H9 (cell line): ENCODE results near the gene PCDH9. TPM values are rescaled to one million over a fixed set of nuclear protein-coding genes. Genes with fewer than 3 reads are reported as not detected.

Experiments
- DNase-seq: peaks from one replicate; pipeline ENCODE4 v3.0.0-alpha.2; 2017
- H2AFZ ChIP-seq: one replicate; pipeline ENCODE4 v1.6.1; 2013; ENCODE audit warnings: mild to moderate bottlenecking, low read length, control low read depth, moderate library complexity
- H2AK5ac ChIP-seq: 2 replicates; pipeline ENCODE4 v1.6.1; 2013; ENCODE audit warnings: low read length, control low read depth, mixed read lengths; ENCODE audit not compliant: insufficient read length
- H2BK120ac ChIP-seq: one replicate; pipeline ENCODE4 v1.6.1; 2013; ENCODE audit warnings: low read depth, mild to moderate bottlenecking, low read length, control low read depth, inconsistent platforms; ENCODE audit not compliant: poor library complexity, severe bottlenecking
- H2BK12ac ChIP-seq: 2 replicates; pipeline ENCODE4 v1.6.1; 2013; ENCODE audit warnings: low read length, control low read depth, mixed read lengths, low read depth; ENCODE audit not compliant: insufficient read length
- H2BK15ac ChIP-seq: 2 replicates; pipeline ENCODE4 v1.6.1; 2013; ENCODE audit warnings: low read depth, low read length, control low read depth
- H2BK20ac ChIP-seq: one replicate; pipeline ENCODE4 v1.6.1; 2013; ENCODE audit warnings: low read depth, mild to moderate bottlenecking, low read length, control low read depth, inconsistent platforms; ENCODE audit not compliant: poor library complexity, severe bottlenecking
- H2BK5ac ChIP-seq: 2 replicates; pipeline ENCODE4 v1.6.1; 2013; ENCODE audit warnings: low read length, control low read depth, mixed read lengths; ENCODE audit not compliant: insufficient read length
- H3K14ac ChIP-seq: 2 replicates; pipeline ENCODE4 v1.6.1; 2013; ENCODE audit warnings: low read length, control low read depth; ENCODE audit not compliant: insufficient read depth
- H3K18ac ChIP-seq: 2 replicates; pipeline ENCODE4 v1.6.1; 2013; ENCODE audit warnings: low read depth, mild to moderate bottlenecking, mixed read lengths, low read length, control low read depth; ENCODE audit not compliant: insufficient read length
- H3K23ac ChIP-seq: 2 replicates; pipeline ENCODE4 v1.6.1; 2013; ENCODE audit warnings: low read length, control low read depth, mixed read lengths, low read depth; ENCODE audit not compliant: insufficient read length
- H3K23me2 ChIP-seq: 2 replicates; pipeline ENCODE4 v1.6.1; 2013; ENCODE audit warnings: low read depth, mild to moderate bottlenecking, mixed read lengths, low read length, control low read depth; ENCODE audit not compliant: insufficient read length, poor library complexity, severe bottlenecking
- H3K27ac ChIP-seq: 2 replicates; pipeline ENCODE4 v1.5.1; 2013; ENCODE audit warnings: low read length, control low read depth, mixed read lengths, low read depth; ENCODE audit not compliant: insufficient read length
- H3K27me3 ChIP-seq: 2 replicates; pipeline ENCODE4 v1.6.1; 2013; ENCODE audit warnings: low read length, control low read depth, inconsistent platforms; ENCODE audit not compliant: insufficient read depth
- H3K4ac ChIP-seq: 2 replicates; pipeline ENCODE4 v1.6.1; 2013; ENCODE audit warnings: low read depth, mild to moderate bottlenecking, control low read depth, inconsistent platforms, low read length, moderate library complexity
- H3K4me1 ChIP-seq: 2 replicates; pipeline ENCODE4 v1.6.1; 2013; ENCODE audit warnings: low read length, control low read depth, inconsistent platforms; ENCODE audit not compliant: insufficient read depth
- H3K4me2 ChIP-seq: 2 replicates; pipeline ENCODE4 v1.6.1; 2013; ENCODE audit warnings: low read length, control low read depth, mixed read lengths; ENCODE audit not compliant: insufficient read length, insufficient read depth
- H3K56ac ChIP-seq: 2 replicates; pipeline ENCODE4 v1.6.1; 2013; ENCODE audit warnings: low read depth, mild to moderate bottlenecking, mixed read lengths, low read length, control low read depth; ENCODE audit not compliant: insufficient read length
- H3K79me1 ChIP-seq: 2 replicates; pipeline ENCODE4 v1.6.1; 2013; ENCODE audit warnings: low read depth, mild to moderate bottlenecking, moderate library complexity, low read length, control low read depth, inconsistent platforms; ENCODE audit not compliant: insufficient read depth, poor library complexity, severe bottlenecking
- H3K79me2 ChIP-seq: 2 replicates; pipeline ENCODE4 v1.6.1; 2013; ENCODE audit warnings: low read length, control low read depth, inconsistent platforms; ENCODE audit not compliant: insufficient read depth
- H3K9ac ChIP-seq: 2 replicates; pipeline ENCODE4 v1.6.1; 2013; ENCODE audit warnings: low read length, control low read depth, mixed read lengths; ENCODE audit not compliant: insufficient read length; ENCODE audit errors: extremely low read depth
- H3K9me3 ChIP-seq: one replicate; pipeline ENCODE4 v1.6.1; 2013; ENCODE audit warnings: low read depth, low read length, inconsistent platforms; ENCODE audit not compliant: control insufficient read depth
- H3T11ph ChIP-seq: one replicate; pipeline ENCODE4 v1.6.1; 2013; ENCODE audit warnings: mild to moderate bottlenecking, low read length, control low read depth, inconsistent platforms
- H4K20me1 ChIP-seq: one replicate; pipeline ENCODE4 v1.6.1; 2013; ENCODE audit not compliant: control insufficient read depth, insufficient read length, insufficient read depth
- H4K5ac ChIP-seq: 2 replicates; pipeline ENCODE4 v1.6.1; 2013; ENCODE audit warnings: low read depth, mild to moderate bottlenecking, mixed read lengths, low read length, control low read depth; ENCODE audit not compliant: insufficient read length
- H4K8ac ChIP-seq: replicated peaks from 2 replicates; pipeline ENCODE4 v1.6.1; 2013; ENCODE audit warnings: low read length, control low read depth, mixed read lengths, low read depth; ENCODE audit not compliant: insufficient read length
- H4K91ac ChIP-seq: 2 replicates; pipeline ENCODE4 v1.6.1; 2013; ENCODE audit warnings: low read depth, mild to moderate bottlenecking, moderate library complexity, mixed read lengths, low read length, control low read depth; ENCODE audit not compliant: insufficient read length
- H3K27ac Mint-ChIP-seq, 3 experiments: 2 replicates in 2 of 3; 3 replicates in 1 of 3; pipeline ENCODE4 v1.8.0; 2020 to 2021; ENCODE audit warnings: mixed read lengths in 3 of 3, mild to moderate bottlenecking in 1 of 3, moderate library complexity in 1 of 3
- H3K27me3 Mint-ChIP-seq: 2 replicates; pipeline ENCODE4 v1.8.0; 2021; ENCODE audit warnings: low read depth, mild to moderate bottlenecking, moderate library complexity, mixed read lengths
- H3K36me3 Mint-ChIP-seq, 3 experiments: 2 replicates in 2 of 3; 3 replicates in 1 of 3; pipeline ENCODE4 v1.8.0; 2020 to 2021; ENCODE audit warnings: low read depth in 3 of 3, mixed read lengths in 3 of 3; ENCODE audit not compliant: insufficient read depth in 1 of 3
- H3K4me1 Mint-ChIP-seq, 2 experiments: 2 replicates each; pipeline ENCODE4 v1.8.0; 2020; ENCODE audit warnings: mixed read lengths in 2 of 2
- H3K4me3 Mint-ChIP-seq, 2 experiments: 2 replicates in 1 of 2; 3 replicates in 1 of 2; pipeline ENCODE4 v1.8.0; 2020 to 2021; ENCODE audit warnings: mild to moderate bottlenecking in 2 of 2, mixed read lengths in 2 of 2, moderate library complexity in 1 of 2
- H3K9me3 Mint-ChIP-seq, 2 experiments: 2 replicates in 1 of 2; 3 replicates in 1 of 2; pipeline ENCODE4 v1.8.0; 2020; ENCODE audit warnings: mild to moderate bottlenecking in 2 of 2, mixed read lengths in 2 of 2, moderate library complexity in 1 of 2
- total RNA-seq: library from RNA; stranded (reverse); gene quantifications from 2 replicates; pipeline ENCODE4 v1.2.1, GENCODE V29; 2021
- TF ChIP-seq, protein P1 (sequence below): fragments of 200-600 bp; sonication (generic); conservative IDR thresholded peaks from 3 replicates; pipeline ENCODE4 v1.8.0; 2021; ENCODE audit warnings: antibody characterized with exemption, mild to moderate bottlenecking

PCDH9 gene
- total RNA-seq, 1 experiment from 2014 or later = 0.11 TPM

DNA sequence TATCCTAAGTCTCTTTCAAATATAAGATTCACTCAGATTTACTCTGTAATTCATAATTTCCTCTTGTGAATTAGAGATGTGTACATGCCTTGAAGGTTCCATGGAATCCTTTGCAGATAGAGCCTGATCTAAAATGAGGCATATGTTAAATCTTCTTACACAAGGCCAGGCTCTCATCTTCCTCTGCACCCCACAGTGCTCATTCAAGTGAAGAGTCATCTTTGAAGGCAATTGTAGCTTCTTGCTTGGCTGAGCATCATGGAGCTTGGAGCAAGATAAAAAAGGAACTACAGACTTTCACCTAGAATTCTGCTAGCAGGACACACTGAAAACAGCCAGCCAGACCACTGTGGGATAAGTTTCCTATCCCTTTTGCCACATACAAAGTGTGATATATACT is 566.4 kb downstream of the PCDH9 start:
- Histone ChIP-seq H3K4me2 (no peak overlapping the region), H4K20me1 (no peaks in the 10 kb centered on the region), H3K14ac (no peak overlapping the region), H2BK12ac (no peak overlapping the region), H2BK120ac (no peak overlapping the region), H4K91ac (no peak overlapping the region), H3K4me1 (no peaks in the 10 kb centered on the region), H4K5ac (no peak overlapping the region), H3T11ph (no peak overlapping the region), H3K4ac (no peak overlapping the region), H3K9me3 (no peaks in the 10 kb centered on the region), H3K23me2 (no peaks in the 10 kb centered on the region), H2BK15ac (no peak overlapping the region), H3K18ac (no peak overlapping the region), H2BK20ac (no peak overlapping the region), H3K27me3 (no peaks in the 10 kb centered on the region), H3K79me2 (no peaks in the 10 kb centered on the region), H2AK5ac (no peak overlapping the region), H3K56ac (no peak overlapping the region), H4K8ac (no peak overlapping the region), H3K9ac (no peak overlapping the region), H3K79me1 (no peaks in the 10 kb centered on the region), H2AFZ (no peak overlapping the region), H3K27ac (no peak overlapping the region), H2BK5ac (no peak overlapping the region), H3K23ac (no peak overlapping the region)
- H3K27ac Mint-ChIP-seq = no peak overlapping the region
- no peak overlapping the region for H3K4me3 Mint-ChIP-seq
- no peak for DNase-seq
- no peaks in the 10 kb centered on the region for H3K27me3 Mint-ChIP-seq
- TF ChIP-seq, protein P1, sequence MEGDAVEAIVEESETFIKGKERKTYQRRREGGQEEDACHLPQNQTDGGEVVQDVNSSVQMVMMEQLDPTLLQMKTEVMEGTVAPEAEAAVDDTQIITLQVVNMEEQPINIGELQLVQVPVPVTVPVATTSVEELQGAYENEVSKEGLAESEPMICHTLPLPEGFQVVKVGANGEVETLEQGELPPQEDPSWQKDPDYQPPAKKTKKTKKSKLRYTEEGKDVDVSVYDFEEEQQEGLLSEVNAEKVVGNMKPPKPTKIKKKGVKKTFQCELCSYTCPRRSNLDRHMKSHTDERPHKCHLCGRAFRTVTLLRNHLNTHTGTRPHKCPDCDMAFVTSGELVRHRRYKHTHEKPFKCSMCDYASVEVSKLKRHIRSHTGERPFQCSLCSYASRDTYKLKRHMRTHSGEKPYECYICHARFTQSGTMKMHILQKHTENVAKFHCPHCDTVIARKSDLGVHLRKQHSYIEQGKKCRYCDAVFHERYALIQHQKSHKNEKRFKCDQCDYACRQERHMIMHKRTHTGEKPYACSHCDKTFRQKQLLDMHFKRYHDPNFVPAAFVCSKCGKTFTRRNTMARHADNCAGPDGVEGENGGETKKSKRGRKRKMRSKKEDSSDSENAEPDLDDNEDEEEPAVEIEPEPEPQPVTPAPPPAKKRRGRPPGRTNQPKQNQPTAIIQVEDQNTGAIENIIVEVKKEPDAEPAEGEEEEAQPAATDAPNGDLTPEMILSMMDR = no peak
- H3K36me3 Mint-ChIP-seq = no peaks in the 10 kb centered on the region
- H3K9me3 Mint-ChIP-seq = no peaks in the 10 kb centered on the region; a peak in 1 of 5 replicates
- peaks cover 2 to 4% of the 10 kb centered on the region in 2 experiments; a peak in 3 of 4 replicates for H3K4me1 Mint-ChIP-seq
